DMS114 treated with DMSO at 0.1 percent for 48 hours (cell line): ENCODE results near the gene ARAP1.

ENCODE experiments used
- DNase-seq: peaks from one replicate; lab custom pipeline; 2025; ENCODE audit not compliant: unreplicated experiment; lab: John Stamatoyannopoulos, UW

ARAP1 gene

DNA sequence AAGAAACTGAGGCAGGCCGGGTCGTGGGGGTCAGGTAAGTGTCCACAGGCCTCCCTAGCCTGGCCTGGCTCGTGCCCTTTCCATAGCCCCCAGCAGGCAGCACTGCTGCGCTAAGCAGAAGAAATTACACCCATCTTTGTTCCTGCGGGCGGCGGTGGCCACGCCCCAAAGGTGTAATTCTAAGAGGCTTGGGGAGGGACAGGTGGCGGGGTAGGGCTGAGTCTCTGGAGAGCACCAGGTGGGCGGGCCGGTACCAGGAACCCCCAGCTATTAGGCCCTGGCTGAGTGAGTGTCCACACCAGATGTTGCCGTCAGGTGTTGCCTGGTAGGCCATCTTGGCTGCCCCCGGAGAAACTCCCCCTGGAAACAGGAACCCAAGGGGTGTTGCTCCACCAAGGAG, 12.3 kb upstream of the ARAP1 start:
- no peak for DNase-seq

DNA sequence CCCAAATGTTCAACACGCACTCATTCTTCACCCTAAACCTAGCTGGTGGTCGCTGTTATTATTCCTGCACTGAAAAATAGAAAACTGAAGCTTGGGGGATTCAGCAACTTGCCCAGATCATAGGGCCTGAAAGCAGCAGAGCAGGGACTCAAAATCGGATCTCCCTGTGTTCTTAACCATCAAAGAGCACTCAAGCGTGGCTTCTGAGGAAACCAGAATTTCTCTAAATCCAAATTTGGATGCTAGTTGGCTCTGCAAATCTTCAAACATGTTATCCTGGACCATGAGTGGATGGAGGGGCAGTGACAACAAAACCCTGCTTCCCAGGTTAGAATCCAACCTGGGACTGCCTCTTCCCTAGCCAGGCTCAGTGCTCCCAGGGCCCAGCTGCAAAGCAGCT, 11.6 kb upstream of the ARAP1 start:
- no peak for DNase-seq

DNA sequence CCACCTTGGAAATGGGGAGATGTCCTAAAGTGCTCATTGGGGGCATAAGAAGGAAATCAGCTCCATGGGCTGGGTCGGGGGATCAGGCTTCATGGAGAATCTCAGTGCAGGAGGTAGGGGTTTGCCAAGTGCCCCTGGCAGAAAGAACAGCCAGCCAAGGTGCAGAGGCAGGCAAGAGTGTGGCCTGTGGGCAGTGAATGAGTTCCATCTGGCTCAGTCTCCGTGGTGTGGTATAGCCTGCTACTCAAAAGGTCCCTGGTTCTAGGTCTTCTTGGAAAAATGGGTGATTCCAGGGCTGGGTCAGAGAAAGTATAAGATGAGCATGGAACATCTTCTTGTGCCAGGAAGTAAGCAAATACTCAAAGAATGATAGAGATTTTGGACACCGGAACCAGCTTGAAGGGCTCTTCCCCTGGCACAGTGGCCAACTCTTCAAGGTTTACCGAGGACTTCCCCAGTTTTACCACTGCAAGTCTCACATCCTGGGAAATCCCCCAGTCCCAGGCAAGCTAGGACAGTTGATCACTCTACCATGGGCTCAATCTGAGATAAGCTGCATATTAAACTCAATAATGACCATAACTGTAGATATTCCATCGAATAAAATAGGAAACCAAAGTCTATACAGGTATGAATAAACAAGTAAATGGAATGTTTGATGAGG, 10.6 kb upstream of the ARAP1 start:
- DNase-seq, result no peak

DNA sequence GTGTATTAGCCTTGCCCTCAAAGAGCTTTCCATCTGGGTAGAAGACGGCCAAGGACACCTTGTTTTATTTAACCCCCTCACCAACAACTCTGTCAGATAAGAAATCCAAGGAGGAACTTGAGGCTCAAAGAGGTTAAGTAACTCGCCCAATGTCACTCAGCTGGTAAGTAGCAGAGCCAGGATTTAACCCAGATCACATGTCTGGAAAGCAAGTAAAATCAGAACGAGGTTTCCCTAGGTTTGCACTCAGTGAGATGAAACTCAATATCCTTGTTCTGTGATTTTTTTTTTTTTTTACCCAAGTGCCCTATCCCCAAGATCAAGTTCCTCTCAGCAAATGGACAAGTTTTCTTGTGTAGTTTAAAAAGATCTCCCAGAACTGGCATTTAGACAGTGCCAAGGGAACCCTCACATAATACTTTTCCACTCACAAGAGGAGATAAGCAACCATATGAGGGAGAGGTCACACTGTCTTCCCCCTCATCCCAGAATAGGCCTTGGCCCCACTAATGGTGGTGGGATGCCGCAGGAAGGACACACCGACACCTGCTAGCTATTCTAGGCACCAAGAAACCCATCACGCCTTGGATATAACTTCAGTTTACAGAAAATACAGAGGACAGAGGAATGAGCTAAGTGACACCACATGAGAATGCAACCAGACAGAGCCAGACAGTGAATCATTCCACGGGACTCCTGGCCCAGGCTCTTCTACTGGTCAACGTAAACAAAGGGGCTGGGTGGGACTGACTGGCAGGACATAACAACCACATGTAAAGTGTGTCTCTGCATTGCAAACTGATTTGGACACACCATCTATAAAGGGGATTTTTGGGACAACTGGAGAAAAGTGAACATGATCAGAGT, 8.6 kb upstream of the ARAP1 start:
- DNase-seq, result no peak

DNA sequence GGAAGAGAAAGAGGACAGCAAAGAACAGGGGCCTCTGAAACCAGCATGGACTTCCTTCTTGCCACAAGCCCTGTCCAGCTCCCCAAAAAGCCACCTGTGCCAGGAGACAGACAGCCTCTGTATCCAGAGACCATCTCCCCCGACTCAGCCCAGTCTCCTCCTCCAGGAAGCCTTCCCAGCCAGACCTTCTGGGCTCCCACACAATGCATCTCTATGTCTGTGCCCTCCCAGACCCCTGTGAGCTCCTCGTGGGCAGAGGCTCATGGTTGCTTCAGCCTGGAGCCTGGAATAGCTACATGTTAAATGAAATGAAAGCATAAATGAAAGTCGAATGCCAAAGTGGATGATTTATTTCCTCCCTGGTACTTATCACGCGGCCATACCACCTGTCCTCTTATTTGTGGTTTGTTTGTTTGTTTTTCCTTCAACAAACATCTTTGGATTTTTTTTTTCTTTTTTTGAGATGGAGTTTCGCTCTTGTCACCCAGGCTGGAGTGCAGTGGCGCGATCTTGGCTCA, 7.3 kb upstream of the ARAP1 start:
- no peak for DNase-seq

DNA sequence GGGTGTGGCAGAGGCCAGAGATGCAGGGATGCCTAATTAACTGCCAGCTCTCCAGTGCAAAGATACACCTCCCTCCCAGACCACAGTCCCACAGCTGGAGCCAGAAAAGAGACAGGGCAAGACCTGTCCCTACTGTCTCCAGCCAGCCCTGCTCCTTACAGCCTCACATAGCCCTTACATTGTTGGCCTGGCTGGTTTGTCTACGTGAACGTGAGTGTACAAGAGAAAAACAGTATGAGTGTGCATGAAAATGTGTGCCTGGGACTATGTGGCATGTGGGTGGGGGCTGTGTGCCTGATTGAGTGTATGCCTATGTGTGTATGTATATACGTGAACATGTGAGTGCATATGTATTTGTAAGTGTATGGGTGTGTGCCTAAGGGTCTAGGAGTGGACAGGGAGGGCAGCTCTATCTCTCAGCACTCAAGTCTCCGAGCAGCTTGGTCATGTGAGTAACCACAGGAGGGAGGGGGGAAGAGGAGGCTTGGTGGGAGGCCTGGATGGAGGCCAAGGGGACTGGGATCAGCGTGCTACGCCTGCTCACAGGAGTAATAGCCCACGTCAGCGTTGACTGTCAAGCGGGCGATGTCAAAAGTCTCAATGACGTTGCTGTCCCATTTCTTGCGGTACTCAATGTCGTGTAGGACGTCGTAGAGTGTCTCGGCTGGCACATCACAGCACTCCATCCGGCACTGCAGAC, 6.6 kb upstream of the ARAP1 start:
- no peak for DNase-seq

DNA sequence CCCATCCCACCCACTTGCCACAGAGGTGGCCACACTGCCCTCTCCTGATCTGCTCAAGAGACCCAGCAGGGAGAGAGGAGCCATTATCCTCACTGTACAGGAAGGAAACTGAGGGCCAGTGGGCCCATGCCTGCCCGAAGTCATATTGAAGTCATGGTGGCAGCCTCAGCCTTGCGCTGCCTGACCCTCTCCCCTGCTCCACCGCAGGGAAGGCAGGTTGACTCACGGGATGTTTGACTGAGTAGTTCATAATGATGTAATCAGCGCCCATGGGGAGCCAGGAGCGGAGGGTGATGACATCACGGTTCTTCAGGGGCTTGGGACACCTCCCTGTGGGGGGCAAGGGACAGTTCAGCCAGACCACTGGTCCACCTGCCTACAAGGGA, 6.1 kb upstream of the ARAP1 start:
- DNase-seq, result no peak

DNA sequence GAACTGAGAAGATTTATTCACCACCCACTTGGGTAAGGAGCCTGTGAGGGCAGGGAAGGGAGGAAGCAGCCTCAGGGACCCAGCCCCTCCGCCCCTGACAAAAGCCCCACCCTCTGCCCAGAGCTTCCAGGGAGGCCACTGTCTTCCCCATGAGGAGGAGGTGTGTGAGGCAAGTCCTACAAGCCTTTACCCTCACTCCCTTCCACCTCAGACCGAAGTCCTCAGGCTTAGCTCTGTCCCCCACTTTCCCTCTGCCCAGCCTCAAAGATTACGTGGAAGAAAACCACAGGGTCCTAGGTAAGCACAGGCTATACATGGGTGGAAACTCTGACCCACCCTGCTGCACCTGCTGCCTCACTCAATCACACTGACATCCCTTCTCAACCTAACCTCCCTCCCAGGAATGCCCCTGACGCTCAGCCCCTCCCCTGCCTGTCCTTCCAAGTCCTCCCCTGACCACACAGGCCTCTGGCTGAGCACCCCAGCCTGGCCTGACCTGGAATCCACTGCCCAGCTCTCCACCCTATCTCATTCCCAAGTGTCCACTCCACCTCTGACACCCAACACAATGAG, 3.6 kb upstream of the ARAP1 start:
- no peak for DNase-seq

DNA sequence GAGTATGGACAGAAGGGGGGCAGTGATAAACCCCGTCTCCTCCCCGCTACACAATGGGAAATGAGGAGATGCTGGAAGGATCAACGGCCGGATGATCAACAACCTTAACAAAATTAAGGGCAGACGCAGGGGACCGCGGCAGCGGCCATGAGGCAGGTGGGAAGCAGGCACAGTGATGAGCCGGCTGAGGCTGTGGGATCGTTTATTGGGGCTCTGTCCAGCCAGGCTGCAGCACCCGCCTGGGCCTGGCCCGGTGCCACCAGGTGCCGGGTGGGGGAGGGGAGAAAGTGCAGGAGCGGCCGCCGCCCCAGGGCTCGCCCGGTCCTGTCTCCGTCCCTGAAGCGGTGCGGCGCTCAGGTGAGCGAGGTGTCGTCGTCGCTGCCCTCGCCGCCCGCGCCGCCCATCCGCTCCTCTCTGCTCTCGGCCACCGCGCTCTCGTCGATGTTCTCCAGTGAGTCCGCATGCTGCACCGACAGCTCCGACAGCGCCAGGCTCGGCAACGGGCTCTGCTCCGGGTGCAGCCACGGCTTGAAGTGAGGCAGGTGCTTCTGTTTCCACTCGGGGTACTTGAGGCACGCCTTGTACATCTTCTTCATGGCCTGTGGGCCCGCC, 2.4 kb upstream of the ARAP1 start:
- no peak for DNase-seq

DNA sequence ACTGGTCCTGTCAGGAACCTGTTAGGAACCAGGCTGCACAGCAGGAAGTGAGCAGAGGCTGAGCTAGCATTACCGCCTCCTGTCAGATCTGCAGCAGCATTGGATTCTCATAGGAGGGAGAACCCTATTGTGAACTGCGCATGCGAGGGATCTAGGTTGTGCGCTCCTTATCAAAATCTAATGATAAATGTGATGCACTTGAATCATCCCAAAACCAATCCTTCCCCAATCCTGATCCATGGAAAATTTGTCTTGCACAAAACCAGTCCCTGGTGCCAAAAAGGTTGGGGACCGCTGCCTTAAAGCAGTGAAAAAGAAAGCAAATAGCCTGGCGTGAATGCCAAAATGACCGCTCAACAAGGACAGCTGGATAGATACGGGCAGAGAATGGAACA, 1.9 kb upstream of the ARAP1 start:
- no peak for DNase-seq

DNA sequence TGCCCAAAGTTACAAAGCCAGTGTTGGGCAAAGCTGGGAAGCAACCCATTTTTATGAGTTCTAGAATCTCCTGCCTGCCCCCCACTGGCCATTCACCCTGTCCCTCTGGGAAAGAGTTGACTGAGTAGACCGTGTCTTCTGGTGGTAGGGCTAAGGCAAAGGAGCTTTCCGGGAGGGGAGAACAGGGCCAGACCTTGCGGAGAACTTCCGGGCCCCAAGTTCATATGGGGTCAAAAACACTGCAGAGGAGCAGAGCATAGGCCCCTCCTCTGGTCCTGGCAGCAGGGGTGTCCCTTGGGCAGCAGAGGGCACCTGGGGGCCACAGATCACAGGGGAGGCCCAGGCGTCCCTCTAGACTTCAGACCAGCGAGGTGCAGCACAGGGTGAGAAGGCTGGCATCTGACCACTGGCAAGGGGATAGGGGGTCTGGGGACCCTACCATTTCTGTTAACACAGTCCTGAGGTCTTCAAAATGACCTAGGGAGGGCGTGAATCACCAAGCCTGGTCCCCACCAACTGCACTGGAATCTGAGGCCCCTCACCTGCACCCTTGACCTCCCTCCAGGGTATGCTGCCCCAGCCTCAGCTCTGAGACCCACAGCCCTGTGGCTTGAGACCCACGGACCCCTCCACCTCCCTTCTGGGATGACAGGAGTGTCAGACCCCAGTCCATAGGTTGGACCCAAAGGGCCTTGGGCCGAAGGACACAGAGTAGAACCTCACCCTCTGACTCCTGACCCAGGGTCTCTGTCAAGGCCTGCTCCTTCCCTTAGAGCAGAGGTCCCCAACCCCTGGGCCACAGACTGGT, 1.3 kb upstream of the ARAP1 start:
- DNase-seq, result no peak

DNA sequence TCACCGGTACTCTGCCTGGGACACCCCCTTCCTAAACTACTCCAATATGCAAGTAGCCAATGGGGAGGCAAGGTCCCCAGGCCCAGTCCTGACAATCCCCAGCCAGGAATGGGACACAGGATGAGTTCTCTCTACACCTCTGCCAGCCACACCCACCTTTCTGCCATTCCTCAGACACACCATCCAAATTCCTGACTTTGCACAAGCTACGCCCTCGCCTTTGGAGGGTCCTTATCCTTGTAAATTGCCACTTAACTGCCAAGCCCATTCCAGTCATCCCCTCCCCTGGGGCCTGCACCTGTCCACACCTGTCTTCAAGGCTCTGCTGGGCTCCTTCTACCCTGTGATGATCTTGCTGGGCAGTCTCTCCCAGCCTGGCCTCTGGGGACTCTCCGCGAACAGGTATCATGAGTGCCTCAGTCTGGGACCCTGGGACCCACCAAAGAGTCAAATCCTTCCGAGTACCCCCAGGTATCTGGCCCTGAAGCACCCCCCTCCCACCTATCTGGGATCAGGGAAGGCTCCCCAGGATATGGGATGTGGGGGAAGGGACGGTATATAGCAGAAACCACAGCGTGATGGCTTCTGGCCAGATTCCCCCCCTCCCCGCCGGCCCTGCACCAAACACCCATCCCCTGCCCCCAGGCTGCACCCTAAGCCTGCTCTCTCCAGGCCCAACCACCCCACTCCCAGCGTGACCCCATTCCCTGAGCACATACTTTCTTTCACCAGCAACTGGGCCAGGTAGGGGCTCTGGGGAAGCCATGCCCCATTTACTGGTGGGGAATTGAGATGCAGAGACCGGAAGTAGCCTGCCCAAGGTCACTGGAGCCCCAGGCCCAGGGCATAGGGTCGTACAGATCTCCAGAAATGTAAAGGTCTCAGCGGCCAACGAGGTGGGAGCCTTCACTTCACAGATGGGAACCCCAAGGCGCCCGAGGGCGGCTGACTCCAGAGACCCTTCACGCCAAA, 806 bp downstream of the ARAP1 start:
- no peak for DNase-seq

DNA sequence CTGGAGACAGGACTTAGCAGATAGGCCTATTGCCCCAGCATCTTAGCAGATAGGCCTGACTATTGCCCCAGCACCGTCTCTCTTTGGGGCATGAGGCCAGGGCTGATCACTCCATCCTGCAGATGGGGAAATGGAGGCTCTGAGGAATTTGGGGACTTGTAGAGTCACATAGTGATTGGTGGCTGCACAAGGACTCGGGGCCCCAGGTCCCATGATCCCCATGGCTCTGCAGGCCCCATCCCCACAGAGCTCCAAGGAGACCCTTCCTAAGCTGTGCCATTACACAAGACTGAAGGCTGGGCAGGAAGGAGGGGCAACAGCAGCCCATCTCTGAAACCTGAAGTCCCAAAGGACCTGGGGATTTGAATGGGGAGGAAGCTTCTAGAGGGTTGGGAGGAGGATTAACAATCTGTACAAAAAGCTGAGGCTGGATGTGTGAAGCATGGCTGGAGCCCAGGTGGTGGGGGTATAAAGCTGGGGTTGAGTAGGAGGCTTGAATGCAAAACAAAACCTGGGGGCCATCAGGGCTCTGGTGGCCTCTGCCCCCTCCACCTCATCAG, 1.6 kb downstream of the ARAP1 start:
- DNase-seq, result no peak

DNA sequence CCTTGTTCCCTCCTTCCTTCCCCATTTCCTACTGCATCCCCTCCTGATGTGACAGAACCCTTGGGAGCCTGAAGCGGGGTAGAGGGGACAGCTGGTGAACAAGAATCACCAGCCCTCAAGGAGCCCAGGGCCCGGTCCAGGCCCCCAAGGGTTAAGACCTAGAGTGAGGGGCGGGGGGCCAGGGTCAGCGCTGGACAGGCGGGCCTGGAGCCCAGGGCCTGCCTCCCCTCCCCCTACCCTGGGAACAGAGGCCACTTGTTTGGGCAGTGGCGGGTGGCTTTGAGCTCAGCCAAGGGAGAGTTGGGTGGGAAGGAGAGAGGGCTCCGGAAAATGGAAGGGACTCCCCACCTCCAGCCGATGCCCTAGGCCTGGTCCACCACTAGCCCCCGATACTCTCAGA, 2.1 kb downstream of the ARAP1 start:
- DNase-seq, result no peak

DNA sequence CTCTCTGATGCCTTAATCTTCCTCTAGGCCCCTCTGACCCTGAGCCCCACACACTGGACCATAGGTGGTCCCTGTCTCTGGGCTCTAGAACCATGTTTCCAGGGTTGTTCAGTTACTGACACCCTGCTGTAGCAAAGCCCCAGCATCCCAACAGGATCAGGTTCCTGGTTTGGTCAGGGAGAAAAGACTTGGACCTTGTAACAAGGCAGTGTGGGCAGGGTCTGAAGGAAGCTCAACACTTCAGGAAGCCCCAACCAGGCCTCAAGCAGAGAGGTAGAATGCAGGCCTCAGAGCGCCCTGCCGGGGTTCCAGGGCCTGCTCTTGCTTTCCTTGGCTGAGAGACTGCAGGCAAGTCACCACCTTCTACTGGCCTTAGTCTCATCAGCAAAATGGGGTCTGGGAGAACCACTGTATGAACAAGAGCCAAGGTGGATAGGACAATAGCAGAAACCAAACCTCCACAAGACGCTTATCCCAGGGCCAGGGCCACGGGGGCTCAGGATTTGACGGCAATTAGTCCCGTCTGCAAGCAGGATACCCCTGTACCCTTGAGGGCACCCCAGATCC, 4.8 kb downstream of the ARAP1 start:
- DNase-seq, result no peak

DNA sequence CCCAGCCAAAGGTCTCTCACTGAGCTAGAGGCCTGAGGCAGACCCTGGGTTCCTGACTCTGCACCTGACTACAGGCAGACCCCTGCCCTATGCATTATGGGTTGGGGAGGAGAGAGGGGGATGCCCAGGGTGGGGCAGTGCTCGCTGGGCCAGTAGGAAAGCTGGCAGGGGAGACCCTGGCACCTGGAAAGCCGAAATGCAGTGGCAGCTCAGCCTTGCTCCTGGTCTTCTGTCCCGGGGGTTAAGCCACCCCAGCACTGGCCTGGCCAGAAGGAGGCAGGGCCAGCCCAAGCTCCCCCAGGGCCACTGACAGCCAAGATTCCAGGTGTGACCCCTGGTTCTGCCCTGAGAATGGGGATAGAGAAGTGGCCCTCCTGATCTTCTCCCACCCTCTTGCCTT, 5.4 kb downstream of the ARAP1 start:
- no peak for DNase-seq

DNA sequence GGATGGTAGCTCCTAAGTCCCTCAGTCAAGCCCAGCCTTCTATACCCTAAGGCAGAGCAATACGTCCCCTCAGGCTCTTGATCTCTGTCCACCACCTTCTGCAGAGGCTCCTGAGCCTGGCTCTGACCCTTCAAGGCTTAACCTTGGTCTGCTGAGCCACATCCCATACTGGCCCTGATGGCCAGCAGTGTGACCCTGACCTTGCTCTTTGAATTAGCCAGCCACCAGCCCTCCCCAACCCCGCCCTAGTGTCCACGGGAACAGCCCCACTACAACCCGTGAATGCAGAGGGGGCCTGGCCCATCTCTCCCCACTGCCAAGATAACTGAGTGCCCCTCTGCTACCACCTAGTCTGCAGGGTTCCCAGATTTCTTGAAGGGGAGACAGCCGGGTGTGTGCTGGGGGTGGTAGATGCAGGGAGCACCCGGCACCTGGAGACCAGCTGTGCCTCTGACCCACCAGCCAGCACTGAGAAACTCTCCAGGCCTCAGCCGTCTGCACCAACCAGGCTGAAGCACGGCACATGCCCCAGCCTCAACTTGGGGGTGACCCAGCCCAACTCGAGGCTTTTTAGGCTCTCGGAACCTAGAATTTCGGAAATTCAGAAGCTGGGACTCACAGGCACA, 6.2 kb downstream of the ARAP1 start:
- DNase-seq, result no peak

DNA sequence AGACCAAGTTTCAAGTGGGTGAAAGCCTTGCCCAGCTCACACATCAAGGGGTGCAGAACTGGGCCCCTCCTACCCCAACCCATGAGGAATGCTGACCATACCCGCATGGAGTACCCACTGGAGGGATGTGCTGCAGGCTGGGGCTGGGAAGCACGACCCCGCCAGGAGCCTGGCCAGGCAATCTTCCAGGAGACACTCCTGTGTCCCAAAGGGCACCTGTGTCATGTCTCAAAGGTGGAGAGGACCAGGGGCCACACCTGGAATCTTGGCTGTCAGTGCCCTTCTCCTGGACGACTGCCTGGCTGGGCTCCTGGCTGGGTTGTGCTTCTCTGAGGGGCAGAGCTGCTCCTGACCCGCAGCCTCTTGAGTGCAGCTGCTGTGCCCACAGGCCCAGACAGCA, 6.7 kb downstream of the ARAP1 start:
- no peak for DNase-seq
